Activated CD8-positive, alpha-beta memory T cell treated with anti-CD3 and anti-CD28 coated beads, Interleukin-2, amount 50 U/mL, for 1 hour (primary cell): Measurements from ENCODE around the gene LGALS9.
"Not testable (repeated sequence)": the region's sequence is repeated elsewhere in the genome, so short reads cannot be mapped to it uniquely, and the experiment has no call there.

Experiments
- DNase-seq: peaks from one replicate; pipeline ENCODE4 v3.0.0-alpha.2; 2020; ENCODE audit errors: extremely low read depth

The LGALS9 gene

DNA sequence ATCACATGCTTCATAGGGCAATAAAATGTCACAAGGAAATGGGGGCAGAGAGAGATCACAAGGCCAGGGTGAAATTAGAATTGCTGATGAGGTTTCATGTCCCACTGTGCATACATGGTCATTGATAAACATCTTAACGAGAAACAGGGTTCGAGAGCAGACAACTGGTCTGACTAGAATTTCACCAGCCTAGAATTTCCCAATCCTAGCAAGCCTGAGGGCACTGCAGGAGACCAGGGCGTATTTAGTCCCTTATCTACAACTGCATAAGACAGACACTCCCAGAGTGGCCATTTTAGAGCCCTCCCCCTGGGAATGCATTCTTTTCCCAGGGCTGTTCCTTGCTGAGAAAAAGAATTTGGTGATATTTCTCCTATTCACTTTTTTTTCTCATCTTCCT is 55.3 kb downstream of the LGALS9 start:
- not testable (repeated sequence) for DNase-seq

DNA sequence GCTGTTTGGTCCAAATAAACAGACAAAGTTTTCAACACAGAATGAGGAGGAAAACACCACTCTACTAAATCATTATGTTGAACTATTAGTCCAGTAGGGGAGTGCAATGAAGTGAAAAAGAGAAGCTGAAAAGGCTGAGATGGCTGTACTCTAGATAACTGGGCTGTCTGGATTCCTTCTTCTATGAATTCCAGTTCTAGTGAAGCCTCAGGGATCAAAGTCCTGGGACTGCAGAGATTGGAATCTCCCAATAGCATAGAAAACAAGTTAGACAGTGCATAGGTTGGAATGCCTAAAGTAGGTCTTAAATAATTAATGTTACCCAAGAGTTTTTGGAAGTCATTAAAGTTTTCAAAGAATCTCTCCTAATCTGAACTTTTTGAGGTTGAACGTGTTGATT is 59.9 kb downstream of the LGALS9 start:
- DNase-seq, result no peak

DNA sequence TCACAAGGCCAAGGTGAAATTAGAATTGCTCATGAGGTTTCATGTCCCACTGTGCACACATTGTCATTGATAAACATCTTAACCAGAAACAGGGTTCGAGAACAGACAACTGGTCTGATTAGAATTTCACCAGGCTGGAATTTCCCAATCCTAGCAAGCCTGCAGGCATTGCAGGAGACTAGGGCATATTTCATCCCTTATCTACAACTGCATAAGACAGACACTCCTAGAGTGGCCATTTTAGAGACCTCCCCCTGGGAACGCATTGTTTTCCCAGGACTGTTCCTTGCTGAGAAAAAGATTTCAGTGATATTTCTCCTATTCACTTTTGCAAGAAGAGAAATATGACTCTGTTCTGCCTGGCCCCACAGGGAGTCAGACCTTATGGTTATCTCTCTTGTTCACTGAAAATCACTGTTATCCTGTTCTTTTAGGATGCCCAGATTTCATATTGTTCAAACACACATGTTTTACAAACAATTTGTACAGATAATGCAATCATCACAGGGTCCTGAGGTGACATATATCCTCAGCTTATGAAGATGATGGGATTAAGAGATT is 64.3 kb downstream of the LGALS9 start:
- DNase-seq, result not testable (repeated sequence)
